GM12873 (cell line): Measurements from ENCODE around the gene ATP5F1C.

Experiments
- CTCF ChIP-seq: IDR thresholded peaks from 2 replicates; pipeline ENCODE4 v1.5.1; 2012; ENCODE audit warnings: low read depth, mild to moderate bottlenecking, moderate library complexity, low read length, control low read depth; ENCODE audit not compliant: insufficient read depth; ENCODE audit errors: missing control alignments

ATP5F1C gene

GRCh38 chr10:7763929-7764328 lies 24.0 kb upstream of the ATP5F1C start:
- no peak for TF ChIP-seq CTCF

- TF ChIP-seq CTCF = no peak
Measured at GRCh38 chr10:7766241-7766640, 21.7 kb upstream of the ATP5F1C start.

GRCh38 chr10:7767209-7767608 lies 20.8 kb upstream of the ATP5F1C start:
- TF ChIP-seq CTCF = no peak

- TF ChIP-seq CTCF = no peak
Measured at GRCh38 chr10:7768417-7768816, 19.6 kb upstream of the ATP5F1C start.

GRCh38 chr10:7773845-7774801 lies 13.9 kb upstream of the ATP5F1C start:
- no peak for TF ChIP-seq CTCF

GRCh38 chr10:7776777-7777176 lies 11.2 kb upstream of the ATP5F1C start:
- TF ChIP-seq CTCF = no peak

GRCh38 chr10:7786430-7786829 lies 1.5 kb upstream of the ATP5F1C start:
- no peak for TF ChIP-seq CTCF
